IMR-90 (cell line): ENCODE data around the gene GLG1. TPM values are rescaled to one million over a fixed set of nuclear protein-coding genes. Genes with fewer than 3 reads are reported as not detected.
"Not testable (repeated sequence)": the region's sequence is repeated elsewhere in the genome, so short reads cannot be mapped to it uniquely, and the experiment has no call there.

Experiments used
- ATAC-seq: fragments of 200-7000 bp; cut with Tn5 transposase; 2 replicates; pipeline ENCODE4 v1.9.1; 2020; ENCODE audit warnings: low read depth, mild to moderate bottlenecking, moderate library complexity
- BruUV-seq: library from RNA; stranded (reverse); fragments of 400-500 nt; replicated peaks from 2 replicates; lab custom pipeline; 2021; lab: Mats Ljungman, UMichigan
- CTCF ChIA-PET: fragments of 300-600 bp; formaldehyde crosslinking; extraction: SDS; loops from one replicate; lab custom pipeline; 2021; ENCODE audit warnings: antibody characterized with exemption; lab: Yijun Ruan, JAX
- POLR2A ChIA-PET: fragments of 300-600 bp; sonication (Branson Sonifier 250); formaldehyde crosslinking; loops from one replicate; lab custom pipeline; 2022; ENCODE audit warnings: antibody characterized with exemption; ENCODE audit not compliant: unreplicated experiment; lab: Charles Lee
- DNase-seq: peaks from one replicate; pipeline ENCODE4 v3.0.0; 2013
- H2AFZ ChIP-seq: replicated peaks from 2 replicates; pipeline ENCODE3; 2013; ENCODE audit warnings: low read length, mild to moderate bottlenecking; ENCODE audit not compliant: poor library complexity
- H2AK5ac ChIP-seq: 2 replicates; pipeline ENCODE4 v1.6.1; 2013; ENCODE audit warnings: low read depth, low read length, inconsistent platforms
- H2AK9ac ChIP-seq: replicated peaks from 2 replicates; pipeline ENCODE3; 2013; ENCODE audit warnings: mild to moderate bottlenecking, low read depth, low read length, moderate library complexity; ENCODE audit not compliant: poor library complexity
- H2BK120ac ChIP-seq: 2 replicates; pipeline ENCODE4 v1.6.1; 2013; ENCODE audit warnings: low read depth, low read length, inconsistent platforms
- H2BK15ac ChIP-seq: 3 replicates; pipeline ENCODE4 v1.6.1; 2013; ENCODE audit warnings: low read depth, low read length, inconsistent platforms
- H2BK20ac ChIP-seq: 2 replicates; pipeline ENCODE4 v1.6.1; 2013; ENCODE audit warnings: low read depth, mild to moderate bottlenecking, inconsistent platforms, low read length, moderate library complexity
- H2BK5ac ChIP-seq: 2 replicates; pipeline ENCODE4 v1.6.1; 2013; ENCODE audit warnings: mild to moderate bottlenecking, low read depth, low read length, inconsistent platforms; ENCODE audit not compliant: poor library complexity, severe bottlenecking
- H3K14ac ChIP-seq: replicated peaks from 2 replicates; pipeline ENCODE4 v1.6.1; 2013; ENCODE audit warnings: low read depth, low read length, inconsistent platforms
- H3K18ac ChIP-seq: 2 replicates; pipeline ENCODE4 v1.6.1; 2013; ENCODE audit warnings: low read depth, low read length, control low read depth
- H3K23ac ChIP-seq: 2 replicates; pipeline ENCODE4 v1.6.1; 2013; ENCODE audit warnings: low read depth, low read length, inconsistent platforms
- H3K27ac ChIP-seq: 2 replicates; pipeline ENCODE4 v1.5.1; 2013; ENCODE audit warnings: mild to moderate bottlenecking, control low read depth, low read length; ENCODE audit not compliant: insufficient read depth
- H3K27me3 ChIP-seq: 2 replicates; pipeline ENCODE4 v1.6.1; 2013; ENCODE audit warnings: low read length; ENCODE audit not compliant: control insufficient read depth, insufficient read depth
- H3K36me3 ChIP-seq: 2 replicates; pipeline ENCODE4 v1.6.1; 2013; ENCODE audit warnings: low read length, mixed read lengths; ENCODE audit not compliant: control insufficient read depth, insufficient read depth
- H3K4ac ChIP-seq: 2 replicates; pipeline ENCODE4 v1.6.1; 2013; ENCODE audit warnings: low read depth, low read length, inconsistent platforms
- H3K4me1 ChIP-seq: 2 replicates; pipeline ENCODE4 v1.6.1; 2013; ENCODE audit warnings: low read length, mixed read lengths; ENCODE audit not compliant: control insufficient read depth, insufficient read depth
- H3K4me2 ChIP-seq: 2 replicates; pipeline ENCODE4 v1.6.1; 2013; ENCODE audit warnings: low read depth, mild to moderate bottlenecking, control low read depth, low read length, moderate library complexity
- H3K4me3 ChIP-seq: 2 replicates; pipeline ENCODE4 v1.5.1; 2013; ENCODE audit warnings: low read depth, mild to moderate bottlenecking, control low read depth, low read length, moderate library complexity; ENCODE audit not compliant: insufficient read depth
- H3K56ac ChIP-seq: 2 replicates; pipeline ENCODE4 v1.6.1; 2013; ENCODE audit warnings: low read length, inconsistent platforms; ENCODE audit not compliant: insufficient read depth; ENCODE audit errors: extremely low read depth
- H3K79me1 ChIP-seq, 2 experiments: 2 replicates each; pipeline ENCODE4 v1.6.1; 2013; ENCODE audit warnings: low read length in 2 of 2, inconsistent platforms in 1 of 2, low read depth in 1 of 2
- H3K9ac ChIP-seq: 2 replicates; pipeline ENCODE4 v1.6.1; 2013; ENCODE audit warnings: low read depth, low read length, control low read depth
- H3K9me1 ChIP-seq: 2 replicates; pipeline ENCODE4 v1.6.1; 2013; ENCODE audit warnings: low read length, inconsistent platforms; ENCODE audit not compliant: insufficient read depth
- H3K9me3 ChIP-seq: 2 replicates; pipeline ENCODE4 v1.6.1; 2013; ENCODE audit warnings: low read length; ENCODE audit not compliant: control insufficient read depth, insufficient read depth
- H4K20me1 ChIP-seq: 2 replicates; pipeline ENCODE4 v1.6.1; 2013; ENCODE audit warnings: low read length, inconsistent platforms; ENCODE audit not compliant: insufficient read depth
- H4K5ac ChIP-seq: 2 replicates; pipeline ENCODE4 v1.6.1; 2013; ENCODE audit warnings: mild to moderate bottlenecking, low read depth, low read length, control low read depth
- H4K8ac ChIP-seq, 2 experiments: 2 replicates each; pipeline ENCODE4 v1.6.1; 2013; ENCODE audit warnings: low read depth in 2 of 2, low read length in 2 of 2, control low read depth in 1 of 2, inconsistent platforms in 1 of 2
- H4K91ac ChIP-seq: 2 replicates; pipeline ENCODE4 v1.6.1; 2013; ENCODE audit warnings: low read depth, low read length, inconsistent platforms; ENCODE audit not compliant: insufficient read depth
- WGBS, 2 experiments: methylation state at CpG; one replicate each; pipeline versions ENCODE4 v1.1.5 to v1.1.7; 2013; ENCODE audit warnings: missing lambda C conversion rate in 2 of 2; ENCODE audit not compliant: insufficient read length in 1 of 2; ENCODE audit errors: extremely low coverage in 2 of 2; 5-methylcytosine and 5-hydroxymethylcytosine counted together
- dilution Hi-C: fragments of 300-500 bp; cut with HindIII; formaldehyde crosslinking; loops from one replicate; pipeline ENCODE4 v1.14.3; 2018; ENCODE audit warnings: low sequenced_read_pairs; ENCODE audit not compliant: unreplicated experiment
- in situ Hi-C: fragments of 300-500 bp; cut with MboI; formaldehyde crosslinking; loops from 3 replicates; pipeline ENCODE4 v1.14.3; 2019; ENCODE audit warnings: low sequenced_read_pairs, inconsistent platforms, mixed read lengths
- intact Hi-C: fragments of 100-400 bp; cut with micrococcal nuclease; formaldehyde crosslinking; loops from 2 replicates; pipeline ENCODE4 v1.10.0; 2022
- polyA plus RNA-seq, 3 experiments: library from polyadenylated mRNA; depleted of rRNA; stranded (reverse); fragments of >200 nt; gene quantifications; 2 replicates each; pipeline ENCODE4 v1.2.3, GENCODE V29; 2012; ENCODE audit warnings: low replicate concordance in 1 of 3
- total RNA-seq: library from RNA; depleted of rRNA; stranded (reverse); fragments of >200 nt; gene quantifications from 2 replicates; pipeline ENCODE4 v1.2.3, GENCODE V29; 2012

The GLG1 gene
- total and polyA plus RNA-seq, 2 of the 4 experiments (the other 2 are of a cell fraction) = 91.0 to 107 TPM

- CTCF ChIA-PET, H3K9ac ChIP-seq, H3K9me3 ChIP-seq, DNase-seq, BruUV-seq, H3K18ac ChIP-seq, in situ Hi-C loops, H3K14ac ChIP-seq, H3K56ac ChIP-seq, dilution Hi-C loops, intact Hi-C loops, H3K36me3 ChIP-seq, H4K8ac ChIP-seq, H3K4ac ChIP-seq, H2AK9ac ChIP-seq, H2BK5ac ChIP-seq, H2BK15ac ChIP-seq, H3K27me3 ChIP-seq, H4K91ac ChIP-seq, H3K27ac ChIP-seq, H4K20me1 ChIP-seq, H2AFZ ChIP-seq, H3K4me3 ChIP-seq, H2AK5ac ChIP-seq, H3K4me1 ChIP-seq, ATAC-seq, H3K4me2 ChIP-seq, H2BK120ac ChIP-seq, H4K5ac ChIP-seq, H3K23ac ChIP-seq, H2BK20ac ChIP-seq, POLR2A ChIA-PET, H3K9me1 ChIP-seq, H3K79me1 ChIP-seq: not testable (repeated sequence)
- no CpG with 5 or more reads among the region's 14 CpGs for WGBS, 2 experiments
Observed at GRCh38 chr16:74404148-74404933, 202.6 kb downstream of the GLG1 start.

GRCh38 chr16:74400238-74400637, 206.7 kb downstream of the GLG1 start:
- H3K79me1 ChIP-seq, H4K20me1 ChIP-seq, H4K5ac ChIP-seq, H2BK5ac ChIP-seq, H4K8ac ChIP-seq, H3K9me3 ChIP-seq, intact Hi-C loops, H2BK15ac ChIP-seq, H3K9ac ChIP-seq, H3K18ac ChIP-seq, CTCF ChIA-PET, H2AK5ac ChIP-seq, H3K56ac ChIP-seq, H3K23ac ChIP-seq, H3K4me1 ChIP-seq, H2AK9ac ChIP-seq, H3K9me1 ChIP-seq, H3K27me3 ChIP-seq, H4K91ac ChIP-seq, H3K27ac ChIP-seq, in situ Hi-C loops, H3K4ac ChIP-seq, H3K14ac ChIP-seq, ATAC-seq, DNase-seq, H2BK120ac ChIP-seq, H2BK20ac ChIP-seq, BruUV-seq, H2AFZ ChIP-seq, H3K4me3 ChIP-seq, H3K4me2 ChIP-seq, POLR2A ChIA-PET, dilution Hi-C loops, H3K36me3 ChIP-seq: not testable (repeated sequence)
- WGBS, 2 experiments = 58% methylated on average over 2 of the region's 4 CpGs; no CpG with 5 or more reads in 1 of the 2 experiments
